ENCODE results near the gene CDH23.

CDH23 gene

DNA sequence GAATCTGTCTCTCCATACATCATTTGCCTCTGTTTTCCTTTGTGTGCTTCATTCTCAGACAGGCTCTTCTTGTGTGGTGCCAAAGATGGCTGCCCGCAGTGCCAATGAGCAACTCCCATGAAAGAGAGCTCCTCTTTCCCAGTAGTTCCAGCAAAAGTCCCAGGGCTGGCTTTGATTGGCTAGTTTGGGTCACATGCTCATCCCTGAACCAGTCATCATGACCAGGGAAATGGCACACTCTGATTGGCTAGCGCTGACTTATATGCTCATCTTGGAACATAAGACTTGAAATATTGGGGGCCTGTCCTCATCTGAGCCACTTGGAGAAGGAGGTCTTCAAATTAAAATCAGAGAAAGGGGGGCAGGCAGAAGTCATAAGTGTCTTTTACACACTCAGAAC, 112.7 kb downstream of the CDH23 start:
- Histone ChIP-seq H3K9me3 (ENCODE audit: control insufficient read depth, insufficient read depth, low read length) (no peaks in the 10 kb centered on the region), H3F3A (ENCODE audit: control insufficient read depth, insufficient read depth) (no peaks in the 10 kb centered on the region), H3K4me1 (ENCODE audit: control insufficient read depth, low read length) (no peaks in the 10 kb centered on the region), H3K27ac (ENCODE audit: low read depth, low read length) (no peak overlapping the region), H3K9me2 (replicated peaks; ENCODE audit: control insufficient read depth, low read length) (no peaks in the 10 kb centered on the region), H3K79me2 (ENCODE audit: control insufficient read depth, low read length) (no peaks in the 10 kb centered on the region), H3K27me3 (ENCODE audit: control insufficient read depth, low read length) (no peaks in the 10 kb centered on the region), H3K36me3 (ENCODE audit: control insufficient read depth, low read length) (no peaks in the 10 kb centered on the region), H3K4me2 (ENCODE audit: low read length) (no peak overlapping the region), H4K20me1 (ENCODE audit: control insufficient read depth, insufficient read depth, low read depth, low read length) (no peaks in the 10 kb centered on the region), H3K4me3 (ENCODE audit: low read length) (no peak overlapping the region)
- TF ChIP-seq, protein P1, sequence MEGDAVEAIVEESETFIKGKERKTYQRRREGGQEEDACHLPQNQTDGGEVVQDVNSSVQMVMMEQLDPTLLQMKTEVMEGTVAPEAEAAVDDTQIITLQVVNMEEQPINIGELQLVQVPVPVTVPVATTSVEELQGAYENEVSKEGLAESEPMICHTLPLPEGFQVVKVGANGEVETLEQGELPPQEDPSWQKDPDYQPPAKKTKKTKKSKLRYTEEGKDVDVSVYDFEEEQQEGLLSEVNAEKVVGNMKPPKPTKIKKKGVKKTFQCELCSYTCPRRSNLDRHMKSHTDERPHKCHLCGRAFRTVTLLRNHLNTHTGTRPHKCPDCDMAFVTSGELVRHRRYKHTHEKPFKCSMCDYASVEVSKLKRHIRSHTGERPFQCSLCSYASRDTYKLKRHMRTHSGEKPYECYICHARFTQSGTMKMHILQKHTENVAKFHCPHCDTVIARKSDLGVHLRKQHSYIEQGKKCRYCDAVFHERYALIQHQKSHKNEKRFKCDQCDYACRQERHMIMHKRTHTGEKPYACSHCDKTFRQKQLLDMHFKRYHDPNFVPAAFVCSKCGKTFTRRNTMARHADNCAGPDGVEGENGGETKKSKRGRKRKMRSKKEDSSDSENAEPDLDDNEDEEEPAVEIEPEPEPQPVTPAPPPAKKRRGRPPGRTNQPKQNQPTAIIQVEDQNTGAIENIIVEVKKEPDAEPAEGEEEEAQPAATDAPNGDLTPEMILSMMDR (IDR thresholded peaks at IDR 0.05; ENCODE audit: low read depth, low read length, poor library complexity, severe bottlenecking) = no peak
- no peak for TF ChIP-seq EZH2phosphoT487 (IDR thresholded peaks at IDR 0.05; ENCODE audit: borderline replicate concordance, low read length)

DNA sequence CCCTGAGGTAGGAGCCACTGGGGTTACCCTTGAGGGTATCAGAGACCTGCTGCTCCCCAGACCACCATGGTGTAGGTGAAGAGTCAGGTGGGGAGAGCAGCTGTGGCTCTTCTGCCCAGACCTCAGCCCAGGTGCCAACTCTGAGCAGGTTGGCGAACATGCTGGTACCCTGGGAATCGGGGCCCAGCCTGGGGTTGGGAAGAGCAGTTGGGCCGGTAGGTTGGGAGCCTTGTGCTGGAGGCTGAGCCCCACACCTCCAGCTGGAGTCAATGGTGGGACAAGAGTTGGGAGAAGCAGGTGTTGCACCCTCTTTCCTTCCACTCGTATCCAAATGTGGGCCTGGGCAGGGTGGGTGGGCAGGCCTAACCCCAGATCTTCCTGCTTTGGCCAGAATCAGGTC, 114.5 kb downstream of the CDH23 start:
- H4K20me1 ChIP-seq (ENCODE audit: control insufficient read depth, insufficient read depth, low read depth, low read length) = no peaks in the 10 kb centered on the region
- no peak overlapping the region for H3K27ac ChIP-seq (ENCODE audit: low read depth, low read length)
- no peaks in the 10 kb centered on the region for H3K9me2 ChIP-seq (replicated peaks; ENCODE audit: control insufficient read depth, low read length)
- H3F3A ChIP-seq (ENCODE audit: control insufficient read depth, insufficient read depth) = no peaks in the 10 kb centered on the region
- H3K4me3 ChIP-seq (ENCODE audit: low read length) = no peak overlapping the region
- no peaks in the 10 kb centered on the region for H3K9me3 ChIP-seq (ENCODE audit: control insufficient read depth, insufficient read depth, low read length)
- H3K36me3 ChIP-seq (ENCODE audit: control insufficient read depth, low read length) = no peaks in the 10 kb centered on the region
- H3K4me2 ChIP-seq (ENCODE audit: low read length) = no peak overlapping the region
- no peaks in the 10 kb centered on the region for H3K79me2 ChIP-seq (ENCODE audit: control insufficient read depth, low read length)
- no peak for TF ChIP-seq EZH2phosphoT487 (IDR thresholded peaks at IDR 0.05; ENCODE audit: borderline replicate concordance, low read length)
- TF ChIP-seq, protein P1 (IDR thresholded peaks at IDR 0.05; ENCODE audit: low read depth, low read length, poor library complexity, severe bottlenecking) = no peak
- no peaks in the 10 kb centered on the region for H3K27me3 ChIP-seq (ENCODE audit: control insufficient read depth, low read length)
- no peaks in the 10 kb centered on the region for H3K4me1 ChIP-seq (ENCODE audit: control insufficient read depth, low read length)

DNA sequence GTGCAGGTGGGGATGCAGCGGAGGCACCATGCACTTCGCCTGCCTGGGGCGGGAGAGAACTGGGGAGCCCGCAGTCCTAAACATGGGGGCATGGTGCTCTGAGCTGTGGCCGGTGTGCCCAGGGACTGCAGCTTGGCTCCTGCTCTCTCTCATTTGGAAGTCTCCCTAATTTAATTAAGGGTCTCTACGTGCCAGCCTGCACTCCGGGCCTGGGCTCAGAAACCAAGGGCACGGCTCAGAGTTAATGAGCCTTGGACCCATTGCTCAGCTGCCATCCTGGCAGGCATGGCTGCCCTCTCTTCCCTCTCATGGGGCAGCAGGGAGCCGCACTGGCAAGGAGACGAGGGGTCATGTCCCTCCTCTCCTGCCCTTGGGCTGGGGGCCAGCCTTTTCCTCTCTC, 115.6 kb downstream of the CDH23 start:
- H4K20me1 ChIP-seq (ENCODE audit: control insufficient read depth, insufficient read depth, low read depth, low read length) = no peaks in the 10 kb centered on the region
- no peak overlapping the region for H3K27ac ChIP-seq (ENCODE audit: low read depth, low read length)
- H3K79me2 ChIP-seq (ENCODE audit: control insufficient read depth, low read length) = no peaks in the 10 kb centered on the region
- H3K4me3 ChIP-seq (ENCODE audit: low read length) = no peak overlapping the region
- no peaks in the 10 kb centered on the region for H3K9me2 ChIP-seq (replicated peaks; ENCODE audit: control insufficient read depth, low read length)
- TF ChIP-seq EZH2phosphoT487 (IDR thresholded peaks at IDR 0.05; ENCODE audit: borderline replicate concordance, low read length) = no peak
- TF ChIP-seq, protein P1 (IDR thresholded peaks at IDR 0.05; ENCODE audit: low read depth, low read length, poor library complexity, severe bottlenecking) = no peak
- no peaks in the 10 kb centered on the region for H3F3A ChIP-seq (ENCODE audit: control insufficient read depth, insufficient read depth)
- no peaks in the 10 kb centered on the region for H3K36me3 ChIP-seq (ENCODE audit: control insufficient read depth, low read length)
- H3K4me2 ChIP-seq (ENCODE audit: low read length) = no peak overlapping the region
- H3K27me3 ChIP-seq (ENCODE audit: control insufficient read depth, low read length) = no peaks in the 10 kb centered on the region
- no peaks in the 10 kb centered on the region for H3K9me3 ChIP-seq (ENCODE audit: control insufficient read depth, insufficient read depth, low read length)
- no peaks in the 10 kb centered on the region for H3K4me1 ChIP-seq (ENCODE audit: control insufficient read depth, low read length)
